GM18870 (cell line): ENCODE results near the gene CDC42EP2.

Source experiments
- ATAC-seq: cut with Tn5 transposase; IDR thresholded peaks from one replicate; pipeline ENCODE4 v1.9.1; 2021; ENCODE audit warnings: moderate library complexity; ENCODE audit not compliant: unreplicated experiment

CDC42EP2 gene

DNA sequence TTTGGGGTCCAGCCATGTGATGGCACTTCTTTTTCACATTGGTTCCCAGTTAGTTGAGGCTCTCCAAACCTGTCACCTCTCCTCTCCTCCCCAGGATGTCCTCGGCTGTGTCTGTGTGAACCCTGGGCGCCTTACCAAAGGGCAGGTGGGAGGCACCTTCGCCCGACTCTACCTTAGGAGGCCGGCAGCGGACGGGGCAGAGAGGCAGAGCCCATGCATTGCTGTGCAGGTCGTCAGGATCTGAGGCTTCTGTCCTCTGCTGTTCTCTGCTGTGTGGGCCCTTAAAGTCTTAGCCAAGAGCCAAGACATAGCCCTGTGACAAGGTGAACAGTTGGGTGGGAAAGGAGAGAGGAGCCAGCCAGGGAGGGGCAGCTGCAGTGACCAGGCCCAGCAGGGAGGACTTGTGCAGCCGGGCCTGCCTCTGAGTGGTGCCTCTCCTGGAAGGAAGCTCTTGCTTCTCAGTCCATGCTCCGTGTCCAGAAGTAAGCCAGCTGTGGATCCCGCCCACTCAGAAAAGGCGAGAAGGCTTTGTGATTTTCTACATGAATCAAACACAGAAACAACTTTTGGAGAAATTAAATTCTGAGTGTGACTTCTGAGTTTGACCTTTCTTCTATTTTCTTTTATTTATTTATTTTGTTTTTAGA lies 17.5 kb upstream of the CDC42EP2 start:
- ATAC-seq: no peak

- ATAC-seq: no peak
Measured at GRCh38 chr11:65298131-65298535, 16.5 kb upstream of the CDC42EP2 start.

DNA sequence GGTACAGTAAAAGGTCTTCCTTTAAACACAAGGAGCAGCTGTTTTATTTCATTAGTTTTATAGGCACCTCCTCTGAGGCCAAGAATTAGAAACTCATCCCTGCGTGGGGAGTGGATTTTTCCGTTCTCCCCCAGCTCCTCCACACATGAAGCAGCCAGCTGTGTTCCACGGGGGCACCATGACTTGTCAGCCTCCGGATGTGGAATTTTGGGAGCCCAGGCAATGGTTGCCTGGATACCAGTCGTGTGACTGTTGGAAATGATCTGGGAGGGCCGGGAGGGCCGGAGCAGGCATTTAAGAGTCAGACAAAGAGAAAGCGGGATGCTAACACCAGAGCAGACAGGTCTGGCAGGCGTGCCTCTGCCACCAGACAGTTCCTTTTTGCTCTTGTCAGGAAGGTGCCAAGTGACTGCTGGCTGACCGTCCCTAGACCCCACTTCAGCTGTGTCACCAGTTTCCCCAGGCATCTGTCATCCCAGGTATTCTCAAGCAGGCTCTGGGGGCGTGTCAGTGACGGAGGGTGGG lies 15.9 kb upstream of the CDC42EP2 start:
- no peak for ATAC-seq

GRCh38 chr11:65300621-65301275 lies 13.9 kb upstream of the CDC42EP2 start:
- ATAC-seq: no peak

DNA sequence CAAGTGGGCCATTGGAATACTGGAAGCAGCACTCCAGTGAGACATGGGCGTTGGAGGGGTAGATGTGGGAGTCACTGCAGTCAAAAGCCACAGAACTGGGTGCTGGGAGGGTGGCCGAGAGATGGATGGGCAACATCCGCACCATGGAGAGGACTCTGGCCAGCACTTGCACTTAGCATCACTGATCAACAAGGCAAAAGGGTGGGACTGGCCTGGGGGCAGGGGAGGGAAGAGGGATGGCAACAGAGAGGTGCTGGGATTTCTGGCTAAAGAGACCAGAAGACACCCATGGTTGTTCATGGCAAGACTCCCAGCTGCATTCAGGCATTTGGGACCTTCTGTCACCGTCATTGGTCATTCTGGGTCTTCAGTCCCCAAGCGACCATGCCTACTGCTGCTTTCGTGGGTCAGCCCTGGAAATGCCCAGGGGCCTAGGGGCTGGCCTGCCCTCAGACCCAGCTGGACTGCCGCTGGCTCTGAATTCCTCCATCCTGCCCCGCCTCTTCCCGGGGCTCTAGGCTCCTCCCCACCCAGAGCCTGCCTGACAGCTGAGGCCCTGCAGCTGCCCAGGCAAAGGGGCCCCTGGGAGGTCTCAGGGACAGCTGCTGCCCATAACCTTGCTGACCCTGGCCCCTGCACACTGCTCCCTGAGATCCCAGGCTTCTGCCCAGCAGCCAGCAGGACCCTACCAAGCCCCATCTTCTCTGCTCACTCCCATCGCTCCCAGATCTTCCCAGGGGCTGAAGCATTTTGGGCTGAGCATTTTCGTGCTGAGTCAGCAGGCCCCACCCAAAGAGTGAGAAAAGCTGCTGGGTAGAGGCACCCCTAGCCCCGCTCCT lies 13.0 kb upstream of the CDC42EP2 start:
- ATAC-seq: no peak

GRCh38 chr11:65303555-65303954 lies 11.1 kb upstream of the CDC42EP2 start:
- ATAC-seq: no peak

DNA sequence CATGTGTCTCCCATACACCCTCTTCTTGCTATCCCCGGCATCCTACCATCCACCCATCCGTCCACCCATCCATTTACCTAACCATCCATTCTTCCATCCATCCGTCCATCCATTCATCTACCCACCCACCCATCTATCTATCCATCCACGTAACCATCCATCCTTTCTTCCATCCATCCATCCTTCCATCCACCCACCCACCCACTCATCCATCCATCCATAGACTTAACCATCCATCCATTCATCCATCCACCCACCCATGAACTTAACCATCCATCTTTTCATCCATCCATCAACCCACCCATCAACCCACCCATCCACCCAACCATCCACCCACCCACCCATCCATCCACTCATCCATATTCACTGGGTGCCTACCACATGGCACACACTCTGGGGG lies 10.6 kb upstream of the CDC42EP2 start:
- no peak for ATAC-seq

DNA sequence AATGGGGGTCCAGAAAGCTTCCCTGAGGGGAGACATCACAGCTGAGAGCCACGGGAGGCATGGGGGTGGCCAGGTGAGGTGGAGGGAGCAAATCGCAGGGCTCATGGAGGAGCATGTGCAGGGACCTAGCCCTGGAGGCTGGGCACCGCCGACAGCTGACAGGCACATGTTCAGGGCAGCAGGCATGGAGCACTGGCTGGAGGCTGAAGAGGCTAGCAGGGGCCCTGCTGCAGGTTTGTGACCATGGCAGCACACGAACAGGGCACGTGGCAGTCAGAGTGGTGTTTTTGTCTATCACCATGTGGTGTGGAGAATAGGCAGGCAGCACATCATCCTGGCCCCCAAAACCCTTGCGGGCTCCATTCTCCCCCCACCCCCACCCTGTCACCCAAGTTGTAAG lies 10.1 kb upstream of the CDC42EP2 start:
- ATAC-seq: no peak

- ATAC-seq: no peak
Measured at GRCh38 chr11:65305501-65306268, 9.0 kb upstream of the CDC42EP2 start.

GRCh38 chr11:65307298-65308229 lies 7.1 kb upstream of the CDC42EP2 start:
- ATAC-seq: no peak

- ATAC-seq: no peak
Measured at GRCh38 chr11:65308281-65308891, 6.3 kb upstream of the CDC42EP2 start.

DNA sequence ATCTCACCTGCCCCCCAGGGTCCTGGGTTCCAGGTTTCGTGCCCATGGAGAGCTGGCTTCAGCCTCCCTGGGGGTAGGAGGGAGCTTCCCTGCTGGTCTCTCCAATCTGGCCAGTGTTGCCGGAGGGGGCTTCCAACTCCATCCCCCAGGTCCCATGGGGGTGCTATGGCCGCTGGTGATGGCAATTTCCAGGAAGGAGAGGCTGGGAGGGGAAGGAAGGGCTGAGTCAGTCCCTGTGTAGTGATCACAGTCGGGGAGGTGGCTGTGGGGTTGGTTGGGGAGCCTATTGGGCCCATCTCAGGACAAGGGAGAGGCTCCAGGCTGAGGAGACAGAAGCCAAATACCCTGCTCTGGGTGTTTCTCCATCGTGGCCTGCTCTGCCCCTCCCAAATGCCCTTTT lies 5.7 kb upstream of the CDC42EP2 start:
- no peak for ATAC-seq

GRCh38 chr11:65310215-65310614 lies 4.5 kb upstream of the CDC42EP2 start:
- ATAC-seq: no peak

- ATAC-seq: no peak
Measured at GRCh38 chr11:65310736-65311135, 3.9 kb upstream of the CDC42EP2 start.

GRCh38 chr11:65311170-65311678 lies 3.4 kb upstream of the CDC42EP2 start:
- no peak for ATAC-seq

GRCh38 chr11:65315204-65315865 lies 669 bp downstream of the CDC42EP2 start:
- no peak for ATAC-seq

GRCh38 chr11:65315866-65316226 lies 1.2 kb downstream of the CDC42EP2 start:
- no peak for ATAC-seq

- ATAC-seq: no peak
Measured at GRCh38 chr11:65316227-65317024, 1.8 kb downstream of the CDC42EP2 start.
